Nephron progenitor cell (in vitro differentiated cells): Measurements from ENCODE around the gene WDR18.

Experiments used
- DNase-seq: peaks from one replicate; pipeline ENCODE4 v3.0.0; 2021
- H3K27ac Mint-ChIP-seq: 2 replicates; pipeline ENCODE4 v1.8.0; 2021; ENCODE audit warnings: mild to moderate bottlenecking, moderate library complexity, mixed read lengths
- H3K27me3 Mint-ChIP-seq: 2 replicates; pipeline ENCODE4 v1.8.0; 2021; ENCODE audit warnings: mild to moderate bottlenecking, low read depth, mixed read lengths; ENCODE audit not compliant: poor library complexity
- H3K36me3 Mint-ChIP-seq: 2 replicates; pipeline ENCODE4 v1.8.0; 2021; ENCODE audit warnings: low read depth, mixed read lengths
- H3K4me1 Mint-ChIP-seq: 2 replicates; pipeline ENCODE4 v1.8.0; 2021; ENCODE audit warnings: mixed read lengths
- H3K4me3 Mint-ChIP-seq: 2 replicates; pipeline ENCODE4 v1.8.0; 2021; ENCODE audit warnings: mild to moderate bottlenecking, moderate library complexity, mixed read lengths
- H3K9me3 Mint-ChIP-seq: 2 replicates; pipeline ENCODE4 v1.8.0; 2021; ENCODE audit warnings: mild to moderate bottlenecking, moderate library complexity, mixed read lengths
- TF ChIP-seq, protein P1 (sequence below): fragments of 200-600 bp; sonication (generic); IDR thresholded peaks from 2 replicates; pipeline ENCODE4 v1.5.0; 2021; ENCODE audit warnings: antibody characterized with exemption

WDR18 gene

DNA sequence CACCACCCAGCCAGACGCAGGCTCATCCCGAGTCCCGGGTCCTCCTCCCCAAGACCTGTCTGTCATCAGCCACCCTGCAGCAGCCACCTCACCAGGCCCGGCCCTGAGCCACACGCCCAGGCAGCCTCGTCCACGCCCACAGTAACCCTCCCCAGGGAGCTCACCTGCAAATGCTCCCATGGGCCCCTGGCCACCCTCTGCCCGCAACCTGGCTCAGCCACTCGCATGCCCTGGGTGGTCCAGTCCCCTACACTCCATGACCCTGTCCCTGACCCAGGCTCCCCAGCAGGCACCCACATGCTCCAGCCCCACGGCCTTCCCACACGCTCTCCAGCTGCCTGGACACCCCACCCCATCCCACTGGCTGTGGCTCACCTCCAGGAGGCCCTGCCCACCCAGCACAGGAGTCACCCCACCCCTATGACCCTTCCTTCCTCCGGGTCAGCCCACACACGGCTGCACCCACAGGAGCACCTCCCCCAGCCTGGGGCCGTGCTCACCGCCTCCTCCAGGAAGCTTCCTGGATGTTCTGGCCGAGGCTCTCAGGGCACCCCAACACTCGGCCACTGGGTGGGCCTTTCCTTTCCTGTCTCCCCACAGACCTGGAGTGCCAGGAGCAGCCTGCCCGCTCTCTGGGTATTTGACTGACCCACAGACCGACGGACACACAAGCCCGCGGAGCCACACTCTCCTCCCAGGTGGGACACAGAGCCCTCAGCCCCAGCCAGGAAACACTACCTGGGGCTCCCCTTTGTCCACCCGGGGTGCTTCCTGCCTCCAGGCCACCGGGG is 33.2 kb downstream of the WDR18 start:
- peak overlapping the region; percentile 68 for H3K27ac Mint-ChIP-seq
- no peaks in the 10 kb centered on the region for H3K9me3 Mint-ChIP-seq
- H3K36me3 Mint-ChIP-seq = no peaks in the 10 kb centered on the region
- TF ChIP-seq, protein P1, sequence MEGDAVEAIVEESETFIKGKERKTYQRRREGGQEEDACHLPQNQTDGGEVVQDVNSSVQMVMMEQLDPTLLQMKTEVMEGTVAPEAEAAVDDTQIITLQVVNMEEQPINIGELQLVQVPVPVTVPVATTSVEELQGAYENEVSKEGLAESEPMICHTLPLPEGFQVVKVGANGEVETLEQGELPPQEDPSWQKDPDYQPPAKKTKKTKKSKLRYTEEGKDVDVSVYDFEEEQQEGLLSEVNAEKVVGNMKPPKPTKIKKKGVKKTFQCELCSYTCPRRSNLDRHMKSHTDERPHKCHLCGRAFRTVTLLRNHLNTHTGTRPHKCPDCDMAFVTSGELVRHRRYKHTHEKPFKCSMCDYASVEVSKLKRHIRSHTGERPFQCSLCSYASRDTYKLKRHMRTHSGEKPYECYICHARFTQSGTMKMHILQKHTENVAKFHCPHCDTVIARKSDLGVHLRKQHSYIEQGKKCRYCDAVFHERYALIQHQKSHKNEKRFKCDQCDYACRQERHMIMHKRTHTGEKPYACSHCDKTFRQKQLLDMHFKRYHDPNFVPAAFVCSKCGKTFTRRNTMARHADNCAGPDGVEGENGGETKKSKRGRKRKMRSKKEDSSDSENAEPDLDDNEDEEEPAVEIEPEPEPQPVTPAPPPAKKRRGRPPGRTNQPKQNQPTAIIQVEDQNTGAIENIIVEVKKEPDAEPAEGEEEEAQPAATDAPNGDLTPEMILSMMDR = no peak
- DNase-seq = no peak
- H3K27me3 Mint-ChIP-seq = no peaks in the 10 kb centered on the region
- peaks cover 40% of the 10 kb centered on the region for H3K4me1 Mint-ChIP-seq
- peak overlapping the region; percentile 50 for H3K4me3 Mint-ChIP-seq

DNA sequence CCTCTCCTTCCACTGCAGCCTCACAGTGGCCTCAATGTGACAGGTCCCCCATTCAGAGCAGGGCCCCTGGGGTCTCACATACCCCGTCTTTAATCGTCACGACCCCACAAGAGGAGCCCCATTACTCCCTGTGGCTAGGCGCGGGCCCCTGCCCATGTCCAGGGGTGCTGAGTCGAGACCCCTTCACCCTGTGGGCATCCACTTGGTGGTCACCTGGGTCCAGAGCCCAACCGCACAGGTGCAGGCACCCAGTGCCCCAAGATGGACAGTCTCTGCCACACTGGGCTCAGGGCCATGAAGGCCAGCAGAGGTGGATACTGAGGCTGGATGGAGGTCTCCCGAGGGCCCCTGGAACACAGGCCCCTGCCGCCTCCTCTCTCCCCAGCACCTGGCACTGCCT is 33.8 kb downstream of the WDR18 start:
- H3K4me1 Mint-ChIP-seq = peaks cover 40% of the 10 kb centered on the region
- H3K27ac Mint-ChIP-seq = no peak overlapping the region
- H3K4me3 Mint-ChIP-seq = no peak overlapping the region
- H3K9me3 Mint-ChIP-seq = no peaks in the 10 kb centered on the region
- H3K27me3 Mint-ChIP-seq = no peaks in the 10 kb centered on the region
- no peaks in the 10 kb centered on the region for H3K36me3 Mint-ChIP-seq
- TF ChIP-seq, protein P1 = no peak
- no peak for DNase-seq

- peak overlapping the region; percentile 91 for H3K4me3 Mint-ChIP-seq
- DNase-seq = no peak
- TF ChIP-seq, protein P1 = no peak
- H3K36me3 Mint-ChIP-seq = no peaks in the 10 kb centered on the region
- no peaks in the 10 kb centered on the region for H3K27me3 Mint-ChIP-seq
- H3K27ac Mint-ChIP-seq = no peak overlapping the region
- peaks cover 40% of the 10 kb centered on the region for H3K4me1 Mint-ChIP-seq
- no peaks in the 10 kb centered on the region for H3K9me3 Mint-ChIP-seq
Observed at GRCh38 chr19:1018393-1018792, 34.2 kb downstream of the WDR18 start.

GRCh38 chr19:1018932-1019615 is 34.9 kb downstream of the WDR18 start:
- no peak for DNase-seq
- H3K9me3 Mint-ChIP-seq = no peaks in the 10 kb centered on the region
- TF ChIP-seq, protein P1 = no peak
- H3K4me3 Mint-ChIP-seq = peak overlapping the region; percentile 91
- no peaks in the 10 kb centered on the region for H3K36me3 Mint-ChIP-seq
- no peak overlapping the region for H3K27ac Mint-ChIP-seq
- peaks cover 40% of the 10 kb centered on the region for H3K4me1 Mint-ChIP-seq
- H3K27me3 Mint-ChIP-seq = no peaks in the 10 kb centered on the region

DNA sequence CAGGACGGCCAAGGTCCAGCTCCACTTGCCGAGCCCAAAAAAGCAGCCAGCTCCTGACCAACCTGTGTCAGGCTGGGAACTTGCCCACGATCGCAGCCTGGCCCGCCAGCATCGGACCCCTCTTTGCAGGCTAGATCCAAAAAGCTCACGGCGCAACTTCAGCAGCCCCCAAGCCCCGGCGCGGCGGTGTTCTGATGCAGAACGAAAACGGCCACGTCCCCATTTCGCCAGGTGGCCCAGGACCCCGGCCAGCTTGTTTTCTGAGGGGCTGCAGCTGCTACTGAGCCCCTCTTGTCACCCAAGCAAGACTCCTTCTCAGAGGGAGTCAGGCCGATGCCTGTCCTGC is 35.4 kb downstream of the WDR18 start:
- DNase-seq = no peak
- TF ChIP-seq, protein P1 = no peak
- peak overlapping the region; percentile 91 for H3K4me3 Mint-ChIP-seq
- no peaks in the 10 kb centered on the region for H3K27me3 Mint-ChIP-seq
- peaks cover 40% of the 10 kb centered on the region for H3K4me1 Mint-ChIP-seq
- H3K9me3 Mint-ChIP-seq = no peaks in the 10 kb centered on the region
- H3K27ac Mint-ChIP-seq = no peak overlapping the region
- no peaks in the 10 kb centered on the region for H3K36me3 Mint-ChIP-seq
